Prostate gland (tissue), 2 donors: ENCODE results near the gene RTP5.
"Not testable (repeated sequence)": the region's sequence is repeated elsewhere in the genome, so short reads cannot be mapped to it uniquely, and the experiment has no call there.

ENCODE experiments used
- CTCF ChIP-seq, 4 experiments: fragments of 200-600 bp in 2 of 4; fragments of 450-650 bp in 2 of 4; sonication (generic) in 2 of 4; IDR thresholded peaks; 1 replicate in 3 of 4; 2 replicates in 1 of 4; pipeline ENCODE4 v1.5.1; 2016 to 2019; ENCODE audit warnings: antibody characterized with exemption in 4 of 4, mild to moderate bottlenecking in 2 of 4, moderate library complexity in 2 of 4
- POLR2AphosphoS5 ChIP-seq: sonication (generic); formaldehyde crosslinking; IDR thresholded peaks from one replicate; pipeline ENCODE4 v1.6.1; 2017; ENCODE audit warnings: antibody characterized with exemption

GRCh38 chr2:241906378-241906770 is 36.8 kb downstream of the RTP5 start:
- not testable (repeated sequence) for TF ChIP-seq POLR2AphosphoS5; CTCF (IDR thresholded peaks at IDR 0.05)
